GM19351 (cell line): ENCODE measurements around the gene GDE1.

Experiments used
- ATAC-seq: cut with Tn5 transposase; IDR thresholded peaks from one replicate; pipeline ENCODE4 v1.9.1; 2021; ENCODE audit warnings: mild to moderate bottlenecking, moderate library complexity; ENCODE audit not compliant: unreplicated experiment

Gene GDE1

GRCh38 chr16:19490619-19491018 is 31.3 kb downstream of the GDE1 start:
- no peak for ATAC-seq

GRCh38 chr16:19488213-19488640 is 33.7 kb downstream of the GDE1 start:
- ATAC-seq, result no peak

GRCh38 chr16:19486750-19487325 is 35.1 kb downstream of the GDE1 start:
- no peak for ATAC-seq

GRCh38 chr16:19486051-19486450 is 35.8 kb downstream of the GDE1 start:
- ATAC-seq, result no peak

- ATAC-seq, result no peak
These were observed 36.3 kb downstream of the GDE1 start for GRCh38 chr16:19485611-19486010.

- no peak for ATAC-seq
These were observed 37.8 kb downstream of the GDE1 start for GRCh38 chr16:19484096-19484495.

GRCh38 chr16:19482291-19482690 is 39.6 kb downstream of the GDE1 start:
- ATAC-seq, result no peak

- no peak for ATAC-seq
These were observed 40.1 kb downstream of the GDE1 start for GRCh38 chr16:19481769-19482168.

GRCh38 chr16:19481296-19481695 is 40.6 kb downstream of the GDE1 start:
- ATAC-seq, result no peak

GRCh38 chr16:19479302-19479721 is 42.6 kb downstream of the GDE1 start:
- no peak for ATAC-seq

- ATAC-seq, result no peak
These were observed 43.4 kb downstream of the GDE1 start for GRCh38 chr16:19478505-19478904.

- ATAC-seq, result no peak
These were observed 47.3 kb downstream of the GDE1 start for GRCh38 chr16:19474617-19475016.

GRCh38 chr16:19472482-19472881 is 49.4 kb downstream of the GDE1 start:
- ATAC-seq, result no peak

- ATAC-seq, result no peak
These were observed 53.6 kb downstream of the GDE1 start for GRCh38 chr16:19468300-19468699.

- no peak for ATAC-seq
These were observed 58.2 kb downstream of the GDE1 start for GRCh38 chr16:19463468-19464315.

- no peak for ATAC-seq
These were observed 61.5 kb downstream of the GDE1 start for GRCh38 chr16:19460397-19460796.

- ATAC-seq, result no peak
These were observed 63.0 kb downstream of the GDE1 start for GRCh38 chr16:19458722-19459379.
